CD14-positive monocyte (primary cell): ENCODE data around the gene LNP1. TPM values are rescaled to one million over a fixed set of nuclear protein-coding genes. Genes with fewer than 3 reads are reported as not detected.

Source experiments
- DNase-seq, 3 donors: peaks; one replicate each; pipeline ENCODE4 v3.0.0-alpha.2; 2011 to 2022
- H2AFZ ChIP-seq: 2 replicates; pipeline ENCODE4 v1.6.0; 2012; ENCODE audit warnings: mild to moderate bottlenecking, low read depth, low read length, inconsistent platforms; ENCODE audit not compliant: insufficient read depth, poor library complexity, severe bottlenecking
- H3K27ac ChIP-seq, 2 donors: 1 replicate in 1 of 2; 2 replicates in 1 of 2; pipeline ENCODE4 v1.5.1; 2012 to 2013; ENCODE audit warnings: low read length in 2 of 2, control low read depth in 1 of 2, inconsistent platforms in 1 of 2, low read depth in 1 of 2, mild to moderate bottlenecking in 1 of 2
- H3K27me3 ChIP-seq, 2 donors: one replicate each; pipeline versions ENCODE4 v1.6.0 to v1.6.1; 2011 to 2013; ENCODE audit warnings: low read length in 2 of 2; ENCODE audit not compliant: control insufficient read depth in 2 of 2, insufficient read depth in 2 of 2
- H3K36me3 ChIP-seq, 2 donors: replicated peaks in 1 of 2; 1 replicate in 1 of 2; 2 replicates in 1 of 2; pipeline versions ENCODE4 v1.5.1 to v1.6.1; 2012 to 2013; ENCODE audit warnings: low read length in 2 of 2, control low read depth in 1 of 2, inconsistent platforms in 1 of 2, mild to moderate bottlenecking in 1 of 2; ENCODE audit not compliant: insufficient read depth in 2 of 2, control insufficient read depth in 1 of 2
- H3K4me1 ChIP-seq, 2 donors: 1 replicate in 1 of 2; 2 replicates in 1 of 2; pipeline versions ENCODE4 v1.5.1 to v1.6.1; 2012 to 2013; ENCODE audit warnings: low read length in 2 of 2, control low read depth in 1 of 2, inconsistent platforms in 1 of 2, mild to moderate bottlenecking in 1 of 2, moderate library complexity in 1 of 2; ENCODE audit not compliant: insufficient read depth in 2 of 2, control insufficient read depth in 1 of 2
- H3K4me2 ChIP-seq: replicated peaks from 2 replicates; pipeline ENCODE3; 2012; ENCODE audit warnings: low read length, moderate library complexity, mild to moderate bottlenecking; ENCODE audit not compliant: poor library complexity, severe bottlenecking; ENCODE audit errors: extremely low read depth
- H3K4me3 ChIP-seq, 3 experiments: fragments of 200-600 bp in 1 of 3; sonication (generic) in 1 of 3; replicated peaks in 1 of 3; 1 replicate in 2 of 3; 2 replicates in 1 of 3; pipeline ENCODE4 v1.5.1; 2011 to 2013; ENCODE audit warnings: low read length in 3 of 3, mild to moderate bottlenecking in 3 of 3, control low read depth in 2 of 3, low read depth in 2 of 3, inconsistent platforms in 1 of 3, moderate library complexity in 1 of 3
- H3K79me2 ChIP-seq: 2 replicates; pipeline ENCODE4 v1.6.0; 2012; ENCODE audit warnings: mild to moderate bottlenecking, control low read depth, inconsistent platforms, low read length, moderate library complexity; ENCODE audit not compliant: insufficient read depth
- H3K9ac ChIP-seq: 2 replicates; pipeline ENCODE4 v1.6.0; 2017; ENCODE audit warnings: low read length, mild to moderate bottlenecking; ENCODE audit not compliant: insufficient read depth, poor library complexity, severe bottlenecking
- H3K9me3 ChIP-seq, 2 donors: replicated peaks in 1 of 2; 1 replicate in 1 of 2; 2 replicates in 1 of 2; pipeline versions ENCODE4 v1.5.1 to v1.6.1; 2012 to 2013; ENCODE audit warnings: low read length in 2 of 2, control low read depth in 1 of 2; ENCODE audit not compliant: control insufficient read depth in 1 of 2, insufficient read depth in 1 of 2
- H4K20me1 ChIP-seq: 2 replicates; pipeline ENCODE4 v1.6.0; 2012; ENCODE audit warnings: mild to moderate bottlenecking, low read length, control low read depth, moderate library complexity; ENCODE audit not compliant: insufficient read depth
- H3K27ac Mint-ChIP-seq, 7 donors: one replicate each; pipeline ENCODE4 v1.8.0; 2020; ENCODE audit warnings: mild to moderate bottlenecking in 7 of 7, mixed read lengths in 7 of 7, moderate library complexity in 6 of 7, inconsistent platforms in 2 of 7
- H3K27me3 Mint-ChIP-seq, 3 donors: one replicate each; pipeline ENCODE4 v1.8.0; 2021 to 2022; ENCODE audit warnings: low read depth in 3 of 3, mild to moderate bottlenecking in 3 of 3, mixed read lengths in 3 of 3, moderate library complexity in 3 of 3, inconsistent platforms in 1 of 3
- H3K36me3 Mint-ChIP-seq, 2 donors: one replicate each; pipeline ENCODE4 v1.8.0; 2020; ENCODE audit warnings: mixed read lengths in 2 of 2, inconsistent platforms in 1 of 2, mild to moderate bottlenecking in 1 of 2
- H3K4me1 Mint-ChIP-seq: one replicate; pipeline ENCODE4 v1.8.0; 2020; ENCODE audit warnings: mild to moderate bottlenecking, mixed read lengths
- H3K4me3 Mint-ChIP-seq, 2 donors: one replicate each; pipeline ENCODE4 v1.8.0; 2020; ENCODE audit warnings: mild to moderate bottlenecking in 2 of 2, mixed read lengths in 2 of 2, moderate library complexity in 1 of 2
- H3K9me3 Mint-ChIP-seq, 7 donors: one replicate each; pipeline ENCODE4 v1.8.0; 2020 to 2022; ENCODE audit warnings: mixed read lengths in 7 of 7, mild to moderate bottlenecking in 6 of 7, moderate library complexity in 6 of 7, inconsistent platforms in 2 of 7
- CTCF ChIP-seq: fragments of 200-600 bp; IDR thresholded peaks from one replicate; pipeline ENCODE4 v1.8.0; 2022; ENCODE audit warnings: antibody characterized with exemption, mild to moderate bottlenecking
- WGBS: methylation state at CpG from one replicate; pipeline ENCODE4 v1.1.5; 2013; ENCODE audit warnings: missing lambda C conversion rate; ENCODE audit not compliant: insufficient coverage; 5-methylcytosine and 5-hydroxymethylcytosine counted together
- intact Hi-C, 2 donors: fragments of 100-400 bp; cut with micrococcal nuclease; formaldehyde crosslinking; loops; one replicate each; pipeline versions ENCODE4 v1.15.0 to v1.15.1; 2023
- polyA plus RNA-seq, 3 donors: library from polyadenylated mRNA; depleted of rRNA in 1 of 3; unstranded in 2 of 3; stranded (reverse) in 1 of 3; fragments of 300-500 nt in 2 of 3; fragments of >200 nt in 1 of 3; fragmentation: Illumina TruSeq in 2 of 3; gene quantifications; 1 replicate in 2 of 3; 2 replicates in 1 of 3; pipeline ENCODE4 v1.2.3, GENCODE V29; 2012 to 2021

LNP1 gene
- polyA plus RNA-seq, 3 donors = 0.07 to 0.26 (median 0.08) TPM

GRCh38 chr3:100454677-100455076, 53.3 kb downstream of the LNP1 start:
- no peak for TF ChIP-seq CTCF
- H3K4me2 ChIP-seq = no peak overlapping the region
- H3K9me3 ChIP-seq = no peaks in the 10 kb centered on the region
- Mint-ChIP-seq H3K9me3 (peaks cover 0 to 4% (median 0%) of the 10 kb centered on the region in 7 donors), H3K4me3 (no peak overlapping the region), H3K4me1 (peaks cover 4% of the 10 kb centered on the region), H3K27ac (no peak overlapping the region), H3K27me3 (peaks cover 0 to 2% (median 0%) of the 10 kb centered on the region in 3 donors), H3K36me3 (no peaks in the 10 kb centered on the region)
- no peak overlapping the region for H3K4me3 ChIP-seq
- H3K36me3 ChIP-seq = no peaks in the 10 kb centered on the region
- intact Hi-C loops = no loop called here
- H3K27ac ChIP-seq = no peak overlapping the region
- no peak overlapping the region for H3K9ac ChIP-seq
- DNase-seq = no peak
- H4K20me1 ChIP-seq = no peaks in the 10 kb centered on the region
- WGBS = 95% methylated on average over 2 of the region's 4 CpGs
- H3K4me1 ChIP-seq = no peaks in the 10 kb centered on the region
- H2AFZ ChIP-seq = no peak overlapping the region
- H3K79me2 ChIP-seq = no peaks in the 10 kb centered on the region
- no peaks in the 10 kb centered on the region for H3K27me3 ChIP-seq

GRCh38 chr3:100455841-100456550, 54.7 kb downstream of the LNP1 start:
- H3K9ac ChIP-seq = no peak overlapping the region
- Mint-ChIP-seq H3K4me3 (no peak overlapping the region), H3K27me3 (peaks cover 0 to 2% (median 0%) of the 10 kb centered on the region in 3 donors), H3K36me3 (no peaks in the 10 kb centered on the region), H3K4me1 (peaks cover 4% of the 10 kb centered on the region), H3K27ac (no peak overlapping the region), H3K9me3 (peaks cover 0 to 4% (median 0%) of the 10 kb centered on the region in 7 donors)
- no peaks in the 10 kb centered on the region for H3K27me3 ChIP-seq
- H3K36me3 ChIP-seq = no peaks in the 10 kb centered on the region
- intact Hi-C loops = no loop called here
- H3K4me3 ChIP-seq = no peak overlapping the region
- no peaks in the 10 kb centered on the region for H3K9me3 ChIP-seq
- DNase-seq = no peak
- WGBS = 100% methylated on average over 1 of the region's 2 CpGs
- H3K4me2 ChIP-seq = no peak overlapping the region
- H4K20me1 ChIP-seq = no peaks in the 10 kb centered on the region
- peak overlapping the region; percentile 30 for H2AFZ ChIP-seq
- no peak overlapping the region for H3K27ac ChIP-seq
- H3K79me2 ChIP-seq = no peaks in the 10 kb centered on the region
- TF ChIP-seq CTCF = no peak
- H3K4me1 ChIP-seq = no peaks in the 10 kb centered on the region
